Body of pancreas (tissue), 4 donors: ENCODE data around the gene RASA3. TPM values are rescaled to one million over a fixed set of nuclear protein-coding genes. Genes with fewer than 3 reads are reported as not detected.
"Not testable (repeated sequence)": the region's sequence is repeated elsewhere in the genome, so short reads cannot be mapped to it uniquely, and the experiment has no call there.

Experiments used
- ATAC-seq: fragments of 150-250 bp; one replicate; pipeline ENCODE4 v1.9.1; 2016
- DNase-seq, 4 donors: peaks; one replicate each; pipeline ENCODE4 v3.0.0-alpha.2; 2019
- H3K27ac ChIP-seq, 4 donors: fragments of 200-600 bp; sonication (generic); 1 replicate in 3 of 4; 2 replicates in 1 of 4; pipeline versions ENCODE4 v1.5.1 to v1.6.1; 2016 to 2019; ENCODE audit warnings: mild to moderate bottlenecking in 1 of 4, mixed read lengths in 1 of 4, moderate library complexity in 1 of 4
- H3K27me3 ChIP-seq, 2 donors: fragments of 200-600 bp; sonication (generic); one replicate each; pipeline ENCODE4 v1.6.0; 2016; ENCODE audit warnings: mild to moderate bottlenecking in 1 of 2
- H3K36me3 ChIP-seq, 2 donors: fragments of 200-600 bp; sonication (generic); replicated peaks in 1 of 2; 2 replicates each; pipeline ENCODE4 v1.5.1; 2016; ENCODE audit warnings: low read depth in 2 of 2; ENCODE audit not compliant: insufficient read depth in 1 of 2
- H3K4me1 ChIP-seq: fragments of 200-600 bp; sonication (generic); one replicate; pipeline ENCODE4 v1.6.0; 2016
- H3K4me3 ChIP-seq, 2 donors: fragments of 200-600 bp; sonication (generic); 1 replicate in 1 of 2; 2 replicates in 1 of 2; pipeline ENCODE4 v1.5.1; 2016 to 2019
- H3K9me3 ChIP-seq, 3 donors: fragments of 200-600 bp; sonication (generic); 1 replicate in 2 of 3; 2 replicates in 1 of 3; pipeline ENCODE4 v1.5.1; 2016
- POLR2A ChIP-seq, 3 donors: fragments of 450-650 bp; IDR thresholded peaks; one replicate each; pipeline ENCODE4 v1.6.1; 2016; ENCODE audit warnings: antibody characterized with exemption in 3 of 3, mild to moderate bottlenecking in 2 of 3
- WGBS, 2 donors: methylation state at CpG; one replicate each; pipeline ENCODE4 v1.1.5; 2017; 5-methylcytosine and 5-hydroxymethylcytosine counted together
- intact Hi-C: fragments of 100-400 bp; cut with DNase I; formaldehyde crosslinking; loops from one replicate; pipeline ENCODE4 v1.15.1; 2023
- total RNA-seq, 2 donors: library from RNA; depleted of rRNA; stranded (reverse); fragments of >200 nt; gene quantifications; one replicate each; pipeline ENCODE4 v1.1.0, GENCODE V29; 2016
- TF ChIP-seq, protein P1 (sequence below), 7 experiments: fragments of 450-650 bp in 4 of 7; fragments of 200-600 bp in 3 of 7; sonication (generic) in 3 of 7; IDR thresholded peaks; one replicate each; pipeline ENCODE4 v1.5.1; 2016 to 2019; ENCODE audit warnings: antibody characterized with exemption in 7 of 7

The RASA3 gene
- total RNA-seq, 2 donors from 2014 or later = 10.2 to 19.2 TPM

GRCh38 chr13:114112826-114113322, 19.5 kb downstream of the RASA3 start:
- no peak for TF ChIP-seq POLR2A (IDR thresholded peaks at IDR 0.05)
- TF ChIP-seq, protein P1, sequence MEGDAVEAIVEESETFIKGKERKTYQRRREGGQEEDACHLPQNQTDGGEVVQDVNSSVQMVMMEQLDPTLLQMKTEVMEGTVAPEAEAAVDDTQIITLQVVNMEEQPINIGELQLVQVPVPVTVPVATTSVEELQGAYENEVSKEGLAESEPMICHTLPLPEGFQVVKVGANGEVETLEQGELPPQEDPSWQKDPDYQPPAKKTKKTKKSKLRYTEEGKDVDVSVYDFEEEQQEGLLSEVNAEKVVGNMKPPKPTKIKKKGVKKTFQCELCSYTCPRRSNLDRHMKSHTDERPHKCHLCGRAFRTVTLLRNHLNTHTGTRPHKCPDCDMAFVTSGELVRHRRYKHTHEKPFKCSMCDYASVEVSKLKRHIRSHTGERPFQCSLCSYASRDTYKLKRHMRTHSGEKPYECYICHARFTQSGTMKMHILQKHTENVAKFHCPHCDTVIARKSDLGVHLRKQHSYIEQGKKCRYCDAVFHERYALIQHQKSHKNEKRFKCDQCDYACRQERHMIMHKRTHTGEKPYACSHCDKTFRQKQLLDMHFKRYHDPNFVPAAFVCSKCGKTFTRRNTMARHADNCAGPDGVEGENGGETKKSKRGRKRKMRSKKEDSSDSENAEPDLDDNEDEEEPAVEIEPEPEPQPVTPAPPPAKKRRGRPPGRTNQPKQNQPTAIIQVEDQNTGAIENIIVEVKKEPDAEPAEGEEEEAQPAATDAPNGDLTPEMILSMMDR (IDR thresholded peaks at IDR 0.05) = no peak
- WGBS, 2 donors = 83 to 85% methylated on average over 3 to 12 of the region's 12 CpGs
- no peaks in the 10 kb centered on the region for H3K9me3 ChIP-seq
- H3K36me3 ChIP-seq = no peaks in the 10 kb centered on the region
- H3K27me3 ChIP-seq = no peaks in the 10 kb centered on the region
- intact Hi-C loops = no loop called here
- no peak for ATAC-seq
- H3K4me1 ChIP-seq = peaks cover 11% of the 10 kb centered on the region
- no peak overlapping the region for H3K4me3 ChIP-seq
- no peak overlapping the region for H3K27ac ChIP-seq
- no peak for DNase-seq

GRCh38 chr13:114112231-114112825, 20.1 kb downstream of the RASA3 start:
- no peak for ATAC-seq
- 73 to 91% methylated on average over 9 to 25 of the region's 25 CpGs for WGBS, 2 donors
- intact Hi-C loops = no loop called here
- Histone ChIP-seq H3K4me1 (peaks cover 11% of the 10 kb centered on the region), H3K4me3 (no peak overlapping the region), H3K27ac (no peak overlapping the region), H3K27me3 (no peaks in the 10 kb centered on the region), H3K36me3 (no peaks in the 10 kb centered on the region), H3K9me3 (no peaks in the 10 kb centered on the region)
- no peak for DNase-seq
- TF ChIP-seq POLR2A (IDR thresholded peaks at IDR 0.05) = no peak
- TF ChIP-seq, protein P1 (IDR thresholded peaks at IDR 0.05) = no peak

- H3K27me3 ChIP-seq = no peaks in the 10 kb centered on the region
- ATAC-seq (no peak), DNase-seq (no peak)
- H3K4me3 ChIP-seq = no peak overlapping the region
- H3K27ac ChIP-seq = no peak overlapping the region
- intact Hi-C loops = no loop called here
- no peaks in the 10 kb centered on the region for H3K9me3 ChIP-seq
- peaks cover 11% of the 10 kb centered on the region for H3K4me1 ChIP-seq
- 65 to 81% methylated on average over 6 to 11 of the region's 11 CpGs for WGBS, 2 donors
- TF ChIP-seq POLR2A (IDR thresholded peaks at IDR 0.05) = no peak
- TF ChIP-seq, protein P1 (IDR thresholded peaks at IDR 0.05) = no peak
- no peaks in the 10 kb centered on the region for H3K36me3 ChIP-seq
These were observed 20.8 kb downstream of the RASA3 start for GRCh38 chr13:114111577-114111976.

GRCh38 chr13:114110830-114111189, 21.6 kb downstream of the RASA3 start:
- H3K4me1 ChIP-seq, ATAC-seq, H3K4me3 ChIP-seq, DNase-seq, H3K27ac ChIP-seq, intact Hi-C loops, H3K36me3 ChIP-seq, H3K27me3 ChIP-seq, H3K9me3 ChIP-seq: not testable (repeated sequence)
- WGBS, 2 donors = 69 to 87% methylated on average over 14 to 18 of the region's 18 CpGs

DNA sequence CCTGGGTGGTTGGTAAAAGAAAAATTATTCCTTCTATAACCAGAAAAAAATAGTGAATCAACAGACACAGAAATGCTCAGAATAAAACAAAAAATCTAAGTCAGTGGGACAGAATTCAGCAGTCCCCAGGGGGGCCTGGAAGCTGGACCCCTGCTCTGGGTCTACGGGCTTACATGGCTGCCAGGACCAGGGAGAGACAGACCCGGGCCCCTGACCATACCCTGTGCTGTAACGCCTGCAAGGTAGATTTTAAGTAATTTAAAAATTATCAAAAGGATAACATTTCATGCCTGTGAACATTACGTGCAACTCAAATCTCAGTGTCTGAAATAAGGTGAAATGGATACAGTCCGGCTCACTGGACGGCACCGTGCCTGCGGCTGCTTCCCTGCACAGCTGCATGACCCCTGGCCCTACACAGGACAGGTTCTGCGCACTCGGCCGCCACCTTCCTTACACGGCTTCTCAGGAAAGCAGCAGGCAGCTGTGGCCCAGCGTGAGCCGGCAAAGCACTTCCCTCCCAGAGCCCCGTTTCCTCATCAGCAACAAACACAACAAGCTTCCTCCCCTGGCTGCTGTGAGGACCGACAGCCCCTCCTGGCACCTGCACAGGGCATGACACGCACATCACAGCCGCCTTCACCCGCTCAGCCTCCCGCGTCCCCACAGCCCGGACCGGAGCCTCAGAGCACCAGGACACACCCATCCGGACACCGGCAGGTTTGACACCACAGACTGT, 22.2 kb downstream of the RASA3 start:
- TF ChIP-seq POLR2A (IDR thresholded peaks at IDR 0.05) = no peak
- TF ChIP-seq, protein P1 (IDR thresholded peaks at IDR 0.05) = no peak
- no peak overlapping the region for H3K27ac ChIP-seq
- no peaks in the 10 kb centered on the region for H3K27me3 ChIP-seq
- no peak overlapping the region for H3K4me3 ChIP-seq
- no peaks in the 10 kb centered on the region for H3K36me3 ChIP-seq
- intact Hi-C loops = no loop called here
- H3K9me3 ChIP-seq = no peaks in the 10 kb centered on the region
- peaks cover 4% of the 10 kb centered on the region for H3K4me1 ChIP-seq
- ATAC-seq (no peak), DNase-seq (peak in 1 of 4 donors; percentile 55)
- WGBS, 2 donors = 66 to 86% methylated on average over 21 to 25 of the region's 25 CpGs
